Neural crest cell (in vitro differentiated cells): ENCODE measurements around the gene ARMCX5. TPM values are rescaled to one million over a fixed set of nuclear protein-coding genes. Genes with fewer than 3 reads are reported as not detected.

ENCODE experiments used
- DNase-seq: peaks from one replicate; pipeline ENCODE4 v3.0.0; 2021; ENCODE audit warnings: low read depth, mixed read lengths, low spot score
- H3K27ac Mint-ChIP-seq: one replicate; pipeline ENCODE4 v1.8.0; 2021; ENCODE audit warnings: mild to moderate bottlenecking, mixed read lengths; ENCODE audit not compliant: unreplicated experiment
- H3K27me3 Mint-ChIP-seq: 2 replicates; pipeline ENCODE4 v1.8.0; 2021; ENCODE audit warnings: low read depth, mild to moderate bottlenecking, mixed read lengths
- H3K36me3 Mint-ChIP-seq: 2 replicates; pipeline ENCODE4 v1.8.0; 2021; ENCODE audit warnings: low read depth, mild to moderate bottlenecking, mixed read lengths
- H3K4me1 Mint-ChIP-seq: 2 replicates; pipeline ENCODE4 v1.8.0; 2021; ENCODE audit warnings: mixed read lengths
- H3K4me3 Mint-ChIP-seq: one replicate; pipeline ENCODE4 v1.8.0; 2021; ENCODE audit warnings: mild to moderate bottlenecking, mixed read lengths
- H3K9me3 Mint-ChIP-seq: 2 replicates; pipeline ENCODE4 v1.8.0; 2021; ENCODE audit warnings: mixed read lengths
- CTCF ChIP-seq: fragments of 200-600 bp; sonication (generic); conservative IDR thresholded peaks from 2 replicates; pipeline ENCODE4 v1.5.0; 2021; ENCODE audit warnings: antibody characterized with exemption, mild to moderate bottlenecking
- total RNA-seq: library from RNA; stranded (reverse); gene quantifications from 2 replicates; pipeline ENCODE4 v1.2.1, GENCODE V29; 2021

ARMCX5 gene
- total RNA-seq, 1 donor from 2014 or later: 13.2 TPM

GRCh38 chrX:102627640-102628039, 28.3 kb downstream of the ARMCX5 start:
- H3K4me3 Mint-ChIP-seq: no peak overlapping the region
- peaks cover 17% of the 10 kb centered on the region for H3K9me3 Mint-ChIP-seq
- H3K27me3 Mint-ChIP-seq: no peaks in the 10 kb centered on the region
- no peak for DNase-seq
- H3K4me1 Mint-ChIP-seq: no peaks in the 10 kb centered on the region
- no peak for TF ChIP-seq CTCF
- H3K27ac Mint-ChIP-seq: no peak overlapping the region
- peaks cover 43% of the 10 kb centered on the region for H3K36me3 Mint-ChIP-seq

GRCh38 chrX:102637561-102637960, 38.2 kb downstream of the ARMCX5 start:
- no peaks in the 10 kb centered on the region for H3K27me3 Mint-ChIP-seq
- no peaks in the 10 kb centered on the region for H3K4me1 Mint-ChIP-seq
- H3K9me3 Mint-ChIP-seq: peaks cover 25% of the 10 kb centered on the region
- no peak for DNase-seq
- no peak overlapping the region for H3K4me3 Mint-ChIP-seq
- peaks cover 50% of the 10 kb centered on the region for H3K36me3 Mint-ChIP-seq
- H3K27ac Mint-ChIP-seq: no peak overlapping the region
- TF ChIP-seq CTCF: no peak

- Mint-ChIP-seq H3K4me1 (peaks cover 12% of the 10 kb centered on the region), H3K27me3 (no peaks in the 10 kb centered on the region), H3K27ac (no peak overlapping the region), H3K36me3 (peaks cover 31% of the 10 kb centered on the region), H3K4me3 (peak overlapping the region; percentile 93), H3K9me3 (peaks cover 17% of the 10 kb centered on the region)
- no peak for TF ChIP-seq CTCF
- no peak for DNase-seq
Observed at GRCh38 chrX:102650903-102651241, 51.6 kb downstream of the ARMCX5 start.

- no peak for TF ChIP-seq CTCF
- Mint-ChIP-seq H3K9me3 (peaks cover 20% of the 10 kb centered on the region), H3K4me1 (peaks cover 12% of the 10 kb centered on the region), H3K27me3 (no peaks in the 10 kb centered on the region), H3K4me3 (peak within 1 kb of the TSS; percentile 93), H3K36me3 (peaks cover 32% of the 10 kb centered on the region), H3K27ac (peak within 1 kb of the TSS; percentile 75)
- peak; percentile 36 for DNase-seq
Observed at GRCh38 chrX:102651242-102652011, 52.1 kb downstream of the ARMCX5 start, which contains the start of gene GPRASP1. Gene GPRASP1 (plus strand): TSS chrX:102651483. CDS start chrX:102653914, 2,431 bp downstream.

- H3K4me3 Mint-ChIP-seq: peak overlapping the region; percentile 92
- H3K27me3 Mint-ChIP-seq: no peaks in the 10 kb centered on the region
- peaks cover 20% of the 10 kb centered on the region for H3K9me3 Mint-ChIP-seq
- TF ChIP-seq CTCF: peak; percentile 67
- H3K4me1 Mint-ChIP-seq: peaks cover 12% of the 10 kb centered on the region
- no peak overlapping the region for H3K27ac Mint-ChIP-seq
- peak; percentile 6 for DNase-seq
- peaks cover 27% of the 10 kb centered on the region for H3K36me3 Mint-ChIP-seq
Observed at GRCh38 chrX:102652031-102652688, 52.8 kb downstream of the ARMCX5 start.

Other genes starting within 250 kb of the ARMCX5 start
- not detected in 2 replicates for gene NXF2B, start 159.5 kb upstream of the ARMCX5 start, total RNA-seq
- not detected in 2 replicates for gene TCP11X2, start 127.7 kb upstream of the ARMCX5 start, total RNA-seq
- 216 and 233 TPM in 2 replicates for gene TMSB15A, start 82.8 kb upstream of the ARMCX5 start, total RNA-seq
- 4.9 and 5.6 TPM in 2 replicates for gene GPRASP1, start 52.0 kb downstream of the ARMCX5 start, total RNA-seq
- gene GPRASP2, start 112.9 kb downstream of the ARMCX5 start, total RNA-seq: 20.3 and 20.9 TPM in 2 replicates
- gene GPRASP3, start 121.2 kb downstream of the ARMCX5 start, total RNA-seq: 17.1 and 21.4 TPM in 2 replicates